ENCODE results near the gene KCNJ12. TPM values are rescaled to one million over a fixed set of nuclear protein-coding genes. Genes with fewer than 3 reads are reported as not detected.

KCNJ12 gene
- total and polyA plus RNA-seq, 2 experiments from 2014 or later = 0.61 to 2.4 TPM

- no peaks in the 10 kb centered on the region for H3K9me2 ChIP-seq (ENCODE audit: insufficient read depth)
- peak overlapping the region; percentile 92 for H3K4me2 ChIP-seq
- 0 out of 2 replicates have a peak, but pooled peaks cover 3% of the 10 kb centered on the region for H4K20me1 ChIP-seq (replicated peaks; ENCODE audit: insufficient read depth)
- no peak overlapping the region for H3K27ac ChIP-seq (ENCODE audit: low read depth)
- H3K9me3 Mint-ChIP-seq = peaks cover 3% of the 10 kb centered on the region; the same call in 1 of the 3 replicates
- ATAC-seq (peak; percentile 59), DNase-seq (ENCODE audit: low spot score) (peak; percentile 70)
- peak overlapping the region; percentile 98 for H2AFZ ChIP-seq
- H3K79me2 ChIP-seq (replicated peaks; ENCODE audit: insufficient read depth) = no peaks in the 10 kb centered on the region
- no peaks in the 10 kb centered on the region for H3K36me3 ChIP-seq (ENCODE audit: insufficient read depth)
- peak overlapping the region; percentile 72 for H3K4me3 ChIP-seq
- 0 out of 2 replicates have a peak, but pooled peaks cover 4% of the 10 kb centered on the region for H3F3A ChIP-seq (replicated peaks; ENCODE audit: low read depth)
- H3K4me1 Mint-ChIP-seq = peaks cover 20% of the 10 kb centered on the region
- H3K27me3 ChIP-seq (ENCODE audit: insufficient read depth) = peaks cover 49% of the 10 kb centered on the region
- H3K27me3 Mint-ChIP-seq (ENCODE audit: insufficient read depth, low read depth, poor library complexity) = peaks cover 42% of the 10 kb centered on the region
- H3K27ac Mint-ChIP-seq = no peak overlapping the region
- TF ChIP-seq CTCF (conservative IDR thresholded peaks at IDR 0.05; ENCODE audit: low read depth in 2 of 2) (peak in 1 of 2 experiments; percentile 45; a peak in 3 of 4 replicates), POLR2AphosphoS5 (IDR thresholded peaks at IDR 0.05; ENCODE audit: low read depth) (no peak)
- H3K4me1 ChIP-seq (ENCODE audit: insufficient read depth) = 0 out of 2 replicates have a peak, but pooled peaks cover 5% of the 10 kb centered on the region
- H3K36me3 Mint-ChIP-seq (ENCODE audit: low read depth) = no peaks in the 10 kb centered on the region; the same call in 2 of the 3 replicates
- H3K4me3 Mint-ChIP-seq = peak overlapping the region; percentile 74
These were observed 1.7 kb downstream of the KCNJ12 start for GRCh38 chr17:21377705-21378396.

- Histone ChIP-seq H3K27me3 (ENCODE audit: insufficient read depth) (peaks cover 49% of the 10 kb centered on the region), H3K9me2 (ENCODE audit: insufficient read depth) (no peaks in the 10 kb centered on the region), H3K4me2 (peak overlapping the region; percentile 92), H3K27ac (ENCODE audit: low read depth) (no peak overlapping the region), H4K20me1 (replicated peaks; ENCODE audit: insufficient read depth) (0 out of 2 replicates have a peak, but pooled peaks cover 3% of the 10 kb centered on the region), H3K79me2 (replicated peaks; ENCODE audit: insufficient read depth) (no peaks in the 10 kb centered on the region), H3K4me1 (ENCODE audit: insufficient read depth) (0 out of 2 replicates have a peak, but pooled peaks cover 5% of the 10 kb centered on the region), H2AFZ (peak overlapping the region; percentile 98; the same call in 1 of the 2 replicates), H3K36me3 (ENCODE audit: insufficient read depth) (no peaks in the 10 kb centered on the region), H3F3A (replicated peaks; ENCODE audit: low read depth) (0 out of 2 replicates have a peak, but pooled peaks cover 4% of the 10 kb centered on the region), H3K4me3 (peak overlapping the region; percentile 72)
- H3K4me1 Mint-ChIP-seq = peaks cover 15% of the 10 kb centered on the region
- no peak overlapping the region for H3K27ac Mint-ChIP-seq
- H3K27me3 Mint-ChIP-seq (ENCODE audit: insufficient read depth, low read depth, poor library complexity) = peaks cover 42% of the 10 kb centered on the region
- peak; percentile 14 for ATAC-seq
- DNase-seq (ENCODE audit: low spot score) = peak; percentile 59
- peaks cover 3% of the 10 kb centered on the region; the same call in 1 of the 3 replicates for H3K9me3 Mint-ChIP-seq
- H3K4me3 Mint-ChIP-seq = peak overlapping the region; percentile 74; the same call in 2 of the 3 replicates
- no peaks in the 10 kb centered on the region; the same call in 2 of the 3 replicates for H3K36me3 Mint-ChIP-seq (ENCODE audit: low read depth)
- TF ChIP-seq EZH2 (IDR thresholded peaks at IDR 0.05; ENCODE audit: low read depth, unreplicated experiment) = no peak
- no peak for TF ChIP-seq STAT1 (IDR thresholded peaks at IDR 0.05; ENCODE audit: unreplicated experiment)
- TF ChIP-seq JUNB (IDR thresholded peaks at IDR 0.05; ENCODE audit: unreplicated experiment) = no peak
- TF ChIP-seq NANOG (IDR thresholded peaks at IDR 0.05; ENCODE audit: borderline replicate concordance) = no peak
- TF ChIP-seq POLR2AphosphoS5 (IDR thresholded peaks at IDR 0.05; ENCODE audit: low read depth) = no peak
- TF ChIP-seq EZH2phosphoT487 (IDR thresholded peaks at IDR 0.05; ENCODE audit: unreplicated experiment) = no peak
- no peak for TF ChIP-seq CREB1 (CRISPR knock-in tag; IDR thresholded peaks at IDR 0.05; ENCODE audit: low read depth)
- no peak for TF ChIP-seq ZNF114 (CRISPR knock-in tag; IDR thresholded peaks at IDR 0.05)
- TF ChIP-seq ZNF331 (CRISPR knock-in tag; IDR thresholded peaks at IDR 0.05; ENCODE audit: low read depth) = no peak
- TF ChIP-seq ETS1 (IDR thresholded peaks at IDR 0.05) = no peak
- TF ChIP-seq, protein P1, sequence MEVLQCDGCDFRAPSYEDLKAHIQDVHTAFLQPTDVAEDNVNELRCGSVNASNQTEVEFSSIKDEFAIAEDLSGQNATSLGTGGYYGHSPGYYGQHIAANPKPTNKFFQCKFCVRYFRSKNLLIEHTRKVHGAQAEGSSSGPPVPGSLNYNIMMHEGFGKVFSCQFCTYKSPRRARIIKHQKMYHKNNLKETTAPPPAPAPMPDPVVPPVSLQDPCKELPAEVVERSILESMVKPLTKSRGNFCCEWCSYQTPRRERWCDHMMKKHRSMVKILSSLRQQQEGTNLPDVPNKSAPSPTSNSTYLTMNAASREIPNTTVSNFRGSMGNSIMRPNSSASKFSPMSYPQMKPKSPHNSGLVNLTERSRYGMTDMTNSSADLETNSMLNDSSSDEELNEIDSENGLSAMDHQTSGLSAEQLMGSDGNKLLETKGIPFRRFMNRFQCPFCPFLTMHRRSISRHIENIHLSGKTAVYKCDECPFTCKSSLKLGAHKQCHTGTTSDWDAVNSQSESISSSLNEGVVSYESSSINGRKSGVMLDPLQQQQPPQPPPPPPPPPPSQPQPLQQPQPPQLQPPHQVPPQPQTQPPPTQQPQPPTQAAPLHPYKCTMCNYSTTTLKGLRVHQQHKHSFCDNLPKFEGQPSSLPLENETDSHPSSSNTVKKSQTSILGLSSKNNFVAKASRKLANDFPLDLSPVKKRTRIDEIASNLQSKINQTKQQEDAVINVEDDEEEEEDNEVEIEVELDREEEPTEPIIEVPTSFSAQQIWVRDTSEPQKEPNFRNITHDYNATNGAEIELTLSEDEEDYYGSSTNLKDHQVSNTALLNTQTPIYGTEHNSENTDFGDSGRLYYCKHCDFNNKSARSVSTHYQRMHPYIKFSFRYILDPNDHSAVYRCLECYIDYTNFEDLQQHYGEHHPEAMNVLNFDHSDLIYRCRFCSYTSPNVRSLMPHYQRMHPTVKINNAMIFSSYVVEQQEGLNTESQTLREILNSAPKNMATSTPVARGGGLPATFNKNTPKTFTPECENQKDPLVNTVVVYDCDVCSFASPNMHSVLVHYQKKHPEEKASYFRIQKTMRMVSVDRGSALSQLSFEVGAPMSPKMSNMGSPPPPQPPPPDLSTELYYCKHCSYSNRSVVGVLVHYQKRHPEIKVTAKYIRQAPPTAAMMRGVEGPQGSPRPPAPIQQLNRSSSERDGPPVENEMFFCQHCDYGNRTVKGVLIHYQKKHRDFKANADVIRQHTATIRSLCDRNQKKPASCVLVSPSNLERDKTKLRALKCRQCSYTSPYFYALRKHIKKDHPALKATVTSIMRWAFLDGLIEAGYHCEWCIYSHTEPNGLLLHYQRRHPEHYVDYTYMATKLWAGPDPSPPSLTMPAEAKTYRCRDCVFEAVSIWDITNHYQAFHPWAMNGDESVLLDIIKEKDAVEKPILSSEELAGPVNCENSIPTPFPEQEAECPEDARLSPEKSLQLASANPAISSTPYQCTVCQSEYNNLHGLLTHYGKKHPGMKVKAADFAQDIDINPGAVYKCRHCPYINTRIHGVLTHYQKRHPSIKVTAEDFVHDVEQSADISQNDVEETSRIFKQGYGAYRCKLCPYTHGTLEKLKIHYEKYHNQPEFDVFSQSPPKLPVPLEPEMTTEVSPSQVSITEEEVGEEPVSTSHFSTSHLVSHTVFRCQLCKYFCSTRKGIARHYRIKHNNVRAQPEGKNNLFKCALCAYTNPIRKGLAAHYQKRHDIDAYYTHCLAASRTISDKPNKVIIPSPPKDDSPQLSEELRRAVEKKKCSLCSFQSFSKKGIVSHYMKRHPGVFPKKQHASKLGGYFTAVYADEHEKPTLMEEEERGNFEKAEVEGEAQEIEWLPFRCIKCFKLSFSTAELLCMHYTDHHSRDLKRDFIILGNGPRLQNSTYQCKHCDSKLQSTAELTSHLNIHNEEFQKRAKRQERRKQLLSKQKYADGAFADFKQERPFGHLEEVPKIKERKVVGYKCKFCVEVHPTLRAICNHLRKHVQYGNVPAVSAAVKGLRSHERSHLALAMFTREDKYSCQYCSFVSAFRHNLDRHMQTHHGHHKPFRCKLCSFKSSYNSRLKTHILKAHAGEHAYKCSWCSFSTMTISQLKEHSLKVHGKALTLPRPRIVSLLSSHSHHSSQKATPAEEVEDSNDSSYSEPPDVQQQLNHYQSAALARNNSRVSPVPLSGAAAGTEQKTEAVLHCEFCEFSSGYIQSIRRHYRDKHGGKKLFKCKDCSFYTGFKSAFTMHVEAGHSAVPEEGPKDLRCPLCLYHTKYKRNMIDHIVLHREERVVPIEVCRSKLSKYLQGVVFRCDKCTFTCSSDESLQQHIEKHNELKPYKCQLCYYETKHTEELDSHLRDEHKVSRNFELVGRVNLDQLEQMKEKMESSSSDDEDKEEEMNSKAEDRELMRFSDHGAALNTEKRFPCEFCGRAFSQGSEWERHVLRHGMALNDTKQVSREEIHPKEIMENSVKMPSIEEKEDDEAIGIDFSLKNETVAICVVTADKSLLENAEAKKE (CRISPR knock-in tag; IDR thresholded peaks at IDR 0.05) = no peak
These were observed 2.4 kb downstream of the KCNJ12 start for GRCh38 chr17:21378553-21378952.

All from GM23338 (cell line).